HCT116 (cell line): Measurements from ENCODE around the gene ETNK2. TPM values are rescaled to one million over a fixed set of nuclear protein-coding genes. Genes with fewer than 3 reads are reported as not detected.

Source experiments
- ATAC-seq: fragments of 200-7000 bp; cut with Tn5 transposase; 2 replicates; pipeline ENCODE4 v1.9.1; 2020; ENCODE audit warnings: mild to moderate bottlenecking, moderate library complexity
- BruUV-seq: library from RNA; stranded (reverse); fragments of 400-500 nt; replicated peaks from 2 replicates; lab custom pipeline; 2021; lab: Mats Ljungman, UMichigan
- CTCF ChIA-PET: fragments of 300-600 bp; sonication (Branson Sonifier 250); formaldehyde crosslinking; loops from one replicate; lab custom pipeline; 2021; ENCODE audit warnings: antibody characterized with exemption; lab: Charles Lee
- POLR2A ChIA-PET: fragments of 300-600, 350-600 bp; sonication (Branson Sonifier 250); formaldehyde crosslinking; loops from one replicate; lab custom pipeline; 2021; ENCODE audit warnings: antibody characterized with exemption; lab: Charles Lee
- RAD21 ChIA-PET, 2 experiments: fragments of 300-600 bp; sonication (Branson Sonifier 250); formaldehyde crosslinking; loops; one replicate each; lab custom pipeline; 2023; ENCODE audit warnings: low total read pairs in 2 of 2; ENCODE audit not compliant: uncharacterized antibody in 2 of 2, unreplicated experiment in 2 of 2, low non-redundant PET in 1 of 2; lab: Charles Lee
- DNase-seq: peaks from one replicate; pipeline ENCODE4 v3.0.0-alpha.2; 2010; ENCODE audit warnings: low read depth, low spot score
- H2AFZ ChIP-seq: fragments of 200-600 bp; shearing (Covaris generic), sonication (generic); 2 replicates; pipeline ENCODE4 v1.6.1; 2017; ENCODE audit warnings: low read depth, mixed run types, mixed read lengths, antibody characterized with exemption, low read length; ENCODE audit not compliant: poor library complexity, severe bottlenecking
- H3K27ac ChIP-seq: 2 replicates; pipeline ENCODE4 v1.5.1; 2012; ENCODE audit warnings: low read depth, low read length
- H3K27me3 ChIP-seq: fragments of 200-600 bp; sonication (generic); 2 replicates; pipeline ENCODE4 v1.6.1; 2016; ENCODE audit warnings: mixed run types, low read length, mixed read lengths; ENCODE audit not compliant: insufficient read depth
- H3K36me3 ChIP-seq, 2 experiments: fragments of 200-500 bp in 1 of 2; fragments of 200-600 bp in 1 of 2; sonication (Bioruptor generic) in 1 of 2; sonication (generic) in 1 of 2; 2 replicates each; pipeline versions ENCODE4 v1.5.1 to v1.6.1; 2014 to 2016; ENCODE audit warnings: low read length in 2 of 2, inconsistent platforms in 1 of 2, mixed read lengths in 1 of 2, mixed run types in 1 of 2; ENCODE audit not compliant: insufficient read depth in 2 of 2, control insufficient read depth in 1 of 2
- H3K4me1 ChIP-seq, 2 experiments: fragments of 200-600 bp in 1 of 2; sonication (generic) in 1 of 2; 2 replicates each; pipeline versions ENCODE4 v1.5.1 to v1.6.1; 2012 to 2017; ENCODE audit warnings: low read length in 2 of 2, inconsistent platforms in 1 of 2, mild to moderate bottlenecking in 1 of 2, mixed read lengths in 1 of 2, mixed run types in 1 of 2, moderate library complexity in 1 of 2; ENCODE audit not compliant: insufficient read depth in 2 of 2, control insufficient read depth in 1 of 2
- H3K4me2 ChIP-seq: fragments of 200-600 bp; sonication (generic); 2 replicates; pipeline ENCODE4 v1.6.1; 2017; ENCODE audit warnings: mixed run types, low read length, mixed read lengths
- H3K4me3 ChIP-seq, 2 experiments: fragments of 200-600 bp in 1 of 2; sonication (generic) in 1 of 2; replicated peaks in 1 of 2; 2 replicates each; pipeline ENCODE4 v1.5.1; 2011 to 2016; ENCODE audit warnings: low read length in 2 of 2, control low read depth in 1 of 2, low read depth in 1 of 2, mild to moderate bottlenecking in 1 of 2, mixed read lengths in 1 of 2, mixed run types in 1 of 2
- H3K79me2 ChIP-seq: fragments of 200-600 bp; sonication (generic); 2 replicates; pipeline ENCODE4 v1.6.1; 2017; ENCODE audit warnings: mild to moderate bottlenecking, mixed run types, low read length, moderate library complexity, mixed read lengths; ENCODE audit not compliant: insufficient read depth
- H3K9ac ChIP-seq: fragments of 200-600 bp; sonication (generic); 2 replicates; pipeline ENCODE4 v1.6.1; 2016; ENCODE audit warnings: low read length, mixed read lengths
- H3K9me2 ChIP-seq: fragments of 200-600 bp; sonication (generic), shearing (Covaris generic); 2 replicates; pipeline ENCODE4 v1.6.1; 2017; ENCODE audit warnings: mixed run types, mild to moderate bottlenecking, moderate library complexity; ENCODE audit not compliant: insufficient read depth
- H3K9me3 ChIP-seq, 2 experiments: fragments of 200-500 bp in 1 of 2; fragments of 200-600 bp in 1 of 2; sonication (Bioruptor generic) in 1 of 2; sonication (generic) in 1 of 2; 2 replicates each; pipeline ENCODE4 v1.6.1; 2014 to 2017; ENCODE audit warnings: low read length in 2 of 2, mixed read lengths in 2 of 2, inconsistent platforms in 1 of 2, low read depth in 1 of 2, mild to moderate bottlenecking in 1 of 2, mixed run types in 1 of 2, moderate library complexity in 1 of 2; ENCODE audit not compliant: control insufficient read depth in 1 of 2, insufficient read depth in 1 of 2
- H4K20me1 ChIP-seq: fragments of 200-600 bp; sonication (generic), shearing (Covaris generic); 2 replicates; pipeline ENCODE4 v1.6.1; 2017; ENCODE audit warnings: mixed run types, mild to moderate bottlenecking, moderate library complexity; ENCODE audit not compliant: insufficient read depth
- CEBPB ChIP-seq: IDR thresholded peaks from 2 replicates; pipeline ENCODE4 v1.6.1; 2012; ENCODE audit warnings: low read depth
- ELF1 ChIP-seq: IDR thresholded peaks from 2 replicates; pipeline ENCODE4 v1.6.1; 2012; ENCODE audit warnings: low read depth, borderline replicate concordance
- EZH2 ChIP-seq: fragments of 200-600 bp; sonication (generic); IDR thresholded peaks from 2 replicates; pipeline ENCODE4 v1.6.1; 2017; ENCODE audit warnings: antibody characterized with exemption, mixed run types
- EZH2phosphoT487 ChIP-seq: fragments of 200-600 bp; IDR thresholded peaks from 2 replicates; pipeline ENCODE4 v1.6.1; 2018; ENCODE audit warnings: antibody characterized with exemption, borderline replicate concordance
- FOSL1 ChIP-seq: IDR thresholded peaks from 2 replicates; pipeline ENCODE4 v1.6.1; 2012; ENCODE audit warnings: low read depth
- POLR2A ChIP-seq: IDR thresholded peaks from 2 replicates; pipeline ENCODE4 v1.7.0; 2011; ENCODE audit warnings: borderline replicate concordance; ENCODE audit not compliant: insufficient read depth, insufficient read length; ENCODE audit errors: extremely low read depth
- POLR2AphosphoS5 ChIP-seq: IDR thresholded peaks from 2 replicates; pipeline ENCODE4 v1.6.1; 2011; ENCODE audit warnings: mild to moderate bottlenecking, low read depth, low read length, moderate library complexity
- RAD21 ChIP-seq: IDR thresholded peaks from 2 replicates; pipeline ENCODE4 v1.6.1; 2012; ENCODE audit warnings: low read depth, mild to moderate bottlenecking
- SIN3A ChIP-seq: IDR thresholded peaks from 2 replicates; pipeline ENCODE4 v1.6.1; 2012; ENCODE audit warnings: low read depth
- SRF ChIP-seq: IDR thresholded peaks from 2 replicates; pipeline ENCODE4 v1.6.1; 2012; ENCODE audit warnings: low read depth
- YY1 ChIP-seq: IDR thresholded peaks from 2 replicates; pipeline ENCODE4 v1.6.1; 2011; ENCODE audit warnings: low read length, low read depth, moderate library complexity, mild to moderate bottlenecking; ENCODE audit not compliant: insufficient replicate concordance; ENCODE audit errors: extremely low read depth
- ZFX ChIP-seq: fragments of 450-650 bp; IDR thresholded peaks from 2 replicates; pipeline ENCODE4 v1.6.1; 2017
- ZNF274 ChIP-seq: fragments of 200-500 bp; sonication (Bioruptor generic); IDR thresholded peaks from 2 replicates; pipeline ENCODE4 v1.6.1; 2014; ENCODE audit warnings: mild to moderate bottlenecking, low read depth, low read length, inconsistent platforms
- intact Hi-C: fragments of 100-400 bp; cut with micrococcal nuclease; formaldehyde crosslinking; loops from 2 replicates; pipeline ENCODE4 v1.10.0; 2022
- total RNA-seq: library from RNA; stranded (reverse); gene quantifications from one replicate; pipeline ENCODE4 v1.2.1, GENCODE V29; 2021; ENCODE audit not compliant: unreplicated experiment
- TF ChIP-seq, protein P1 (sequence below), 3 experiments: fragments of 200-600 bp in 1 of 3; sonication (generic) in 1 of 3; IDR thresholded peaks in 2 of 3; conservative IDR thresholded peaks in 1 of 3; 2 replicates each; pipeline ENCODE4 v1.5.1; 2012 to 2017; ENCODE audit warnings: low read depth in 2 of 3, low read length in 2 of 3, antibody characterized with exemption in 1 of 3, borderline replicate concordance in 1 of 3, control low read depth in 1 of 3, mild to moderate bottlenecking in 1 of 3, mixed read lengths in 1 of 3, mixed run types in 1 of 3, moderate library complexity in 1 of 3; ENCODE audit not compliant: insufficient read depth in 1 of 3
- TF ChIP-seq, protein P2 (sequence below): IDR thresholded peaks from 2 replicates; pipeline ENCODE4 v1.6.1; 2011; ENCODE audit warnings: mild to moderate bottlenecking, low read length, moderate library complexity; ENCODE audit not compliant: insufficient replicate concordance; ENCODE audit errors: extremely low read depth

ETNK2 gene
- total RNA-seq, 1 experiment from 2014 or later: 16.1 TPM

DNA sequence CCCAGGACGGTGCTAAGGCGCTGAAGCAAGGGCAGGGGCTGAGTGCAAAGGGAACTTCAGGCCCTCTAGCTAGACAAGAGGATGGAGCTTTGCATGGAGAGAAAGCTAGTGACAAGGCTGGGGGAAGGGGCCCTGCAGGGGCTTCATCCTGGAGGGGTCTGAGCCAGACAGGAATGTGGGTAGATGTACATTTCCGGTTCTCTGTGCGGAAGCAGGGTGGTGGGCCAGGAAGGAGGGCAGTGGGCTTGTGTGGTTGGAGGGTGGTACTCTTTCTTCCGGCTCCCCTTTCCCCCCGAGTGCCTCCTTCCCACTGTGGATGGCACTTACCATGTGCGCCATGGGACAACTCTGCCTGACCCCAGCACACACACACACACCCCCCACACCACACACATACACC, 42.9 kb upstream of the ETNK2 start:
- peaks cover 13 to 43% of the 10 kb centered on the region in 2 experiments for H3K4me1 ChIP-seq
- no peak for TF ChIP-seq ZFX
- TF ChIP-seq YY1: no peak
- TF ChIP-seq FOSL1: no peak
- TF ChIP-seq ZNF274: no peak
- TF ChIP-seq ELF1: no peak
- no peak for TF ChIP-seq CEBPB
- RAD21 ChIA-PET: no interaction called here
- POLR2A ChIA-PET: no interaction called here
- no peak overlapping the region for H2AFZ ChIP-seq
- no peak overlapping the region for H3K4me2 ChIP-seq
- DNase-seq (no peak), ATAC-seq (no peak)
- no peaks in the 10 kb centered on the region for H3K79me2 ChIP-seq
- no peak overlapping the region for H3K9ac ChIP-seq
- H3K27me3 ChIP-seq: no peaks in the 10 kb centered on the region
- H3K36me3 ChIP-seq: no peaks in the 10 kb centered on the region
- intact Hi-C loops: no loop called here
- CTCF ChIA-PET: interaction anchor here (1.1 to 1.2 kb wide), 2 partner anchors 12 to 32 kb away, joined by 4 read pairs; no protein-coding TSS in a partner anchor
- no peaks in the 10 kb centered on the region for H3K9me2 ChIP-seq
- H3K4me3 ChIP-seq: no peak overlapping the region
- H3K9me3 ChIP-seq: no peaks in the 10 kb centered on the region
- BruUV-seq: no TSS peak
- no peak overlapping the region for H3K27ac ChIP-seq
- H4K20me1 ChIP-seq: no peaks in the 10 kb centered on the region

DNA sequence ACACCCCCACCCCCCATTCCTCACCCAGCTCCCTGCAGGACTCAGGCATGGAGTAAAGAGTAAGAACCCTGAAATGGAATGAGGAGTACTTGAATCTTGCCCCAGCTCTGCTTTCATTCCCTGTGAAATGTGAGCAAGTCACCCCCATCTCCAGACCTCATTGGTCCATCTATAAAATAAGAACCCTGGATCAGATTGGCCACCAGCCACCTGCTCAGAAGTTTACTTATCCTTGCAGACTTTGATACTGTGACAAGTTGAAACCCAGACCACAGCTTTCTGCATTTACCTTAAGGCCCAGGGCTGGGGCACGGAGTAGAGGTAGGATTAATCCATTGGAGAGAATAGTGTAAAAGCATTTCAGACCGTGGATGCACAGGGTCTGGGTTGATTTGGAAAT, 42.2 kb upstream of the ETNK2 start:
- DNase-seq: no peak
- no peaks in the 10 kb centered on the region for H3K36me3 ChIP-seq
- ATAC-seq: no peak
- ChIA-PET CTCF (interaction anchor here (1.1 to 1.2 kb wide), 2 partner anchors 13 to 31 kb away, joined by 4 read pairs; no protein-coding TSS in a partner anchor), POLR2A (no interaction called here), RAD21 (no interaction called here)
- no peaks in the 10 kb centered on the region for H3K9me3 ChIP-seq
- no peaks in the 10 kb centered on the region for H3K79me2 ChIP-seq
- H3K4me2 ChIP-seq: no peak overlapping the region
- H3K9ac ChIP-seq: no peak overlapping the region
- H3K4me3 ChIP-seq: no peak overlapping the region
- H3K27me3 ChIP-seq: no peaks in the 10 kb centered on the region
- H4K20me1 ChIP-seq: no peaks in the 10 kb centered on the region
- H3K4me1 ChIP-seq: peaks cover 9 to 36% of the 10 kb centered on the region in 2 experiments
- intact Hi-C loops: no loop called here
- no peak overlapping the region for H3K27ac ChIP-seq
- no peaks in the 10 kb centered on the region for H3K9me2 ChIP-seq
- no TSS peak for BruUV-seq
- no peak overlapping the region for H2AFZ ChIP-seq
- TF ChIP-seq SRF: no peak
- TF ChIP-seq YY1: no peak
- no peak for TF ChIP-seq ELF1
- TF ChIP-seq EZH2phosphoT487: no peak
- TF ChIP-seq RAD21: no peak
- TF ChIP-seq SIN3A: no peak
- no peak for TF ChIP-seq POLR2AphosphoS5
- no peak for TF ChIP-seq POLR2A
- TF ChIP-seq EZH2: no peak
- no peak for TF ChIP-seq ZNF274
- TF ChIP-seq, protein P1, sequence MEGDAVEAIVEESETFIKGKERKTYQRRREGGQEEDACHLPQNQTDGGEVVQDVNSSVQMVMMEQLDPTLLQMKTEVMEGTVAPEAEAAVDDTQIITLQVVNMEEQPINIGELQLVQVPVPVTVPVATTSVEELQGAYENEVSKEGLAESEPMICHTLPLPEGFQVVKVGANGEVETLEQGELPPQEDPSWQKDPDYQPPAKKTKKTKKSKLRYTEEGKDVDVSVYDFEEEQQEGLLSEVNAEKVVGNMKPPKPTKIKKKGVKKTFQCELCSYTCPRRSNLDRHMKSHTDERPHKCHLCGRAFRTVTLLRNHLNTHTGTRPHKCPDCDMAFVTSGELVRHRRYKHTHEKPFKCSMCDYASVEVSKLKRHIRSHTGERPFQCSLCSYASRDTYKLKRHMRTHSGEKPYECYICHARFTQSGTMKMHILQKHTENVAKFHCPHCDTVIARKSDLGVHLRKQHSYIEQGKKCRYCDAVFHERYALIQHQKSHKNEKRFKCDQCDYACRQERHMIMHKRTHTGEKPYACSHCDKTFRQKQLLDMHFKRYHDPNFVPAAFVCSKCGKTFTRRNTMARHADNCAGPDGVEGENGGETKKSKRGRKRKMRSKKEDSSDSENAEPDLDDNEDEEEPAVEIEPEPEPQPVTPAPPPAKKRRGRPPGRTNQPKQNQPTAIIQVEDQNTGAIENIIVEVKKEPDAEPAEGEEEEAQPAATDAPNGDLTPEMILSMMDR (IDR thresholded peaks at IDR 0.05 in 2 of 3, conservative IDR thresholded peaks at IDR 0.05 in 1 of 3; ENCODE audit: borderline replicate concordance in 1 of 3, insufficient read depth in 1 of 3, low read depth in 2 of 3, low read length in 2 of 3): no peak
- no peak for TF ChIP-seq ZFX
- TF ChIP-seq, protein P2, sequence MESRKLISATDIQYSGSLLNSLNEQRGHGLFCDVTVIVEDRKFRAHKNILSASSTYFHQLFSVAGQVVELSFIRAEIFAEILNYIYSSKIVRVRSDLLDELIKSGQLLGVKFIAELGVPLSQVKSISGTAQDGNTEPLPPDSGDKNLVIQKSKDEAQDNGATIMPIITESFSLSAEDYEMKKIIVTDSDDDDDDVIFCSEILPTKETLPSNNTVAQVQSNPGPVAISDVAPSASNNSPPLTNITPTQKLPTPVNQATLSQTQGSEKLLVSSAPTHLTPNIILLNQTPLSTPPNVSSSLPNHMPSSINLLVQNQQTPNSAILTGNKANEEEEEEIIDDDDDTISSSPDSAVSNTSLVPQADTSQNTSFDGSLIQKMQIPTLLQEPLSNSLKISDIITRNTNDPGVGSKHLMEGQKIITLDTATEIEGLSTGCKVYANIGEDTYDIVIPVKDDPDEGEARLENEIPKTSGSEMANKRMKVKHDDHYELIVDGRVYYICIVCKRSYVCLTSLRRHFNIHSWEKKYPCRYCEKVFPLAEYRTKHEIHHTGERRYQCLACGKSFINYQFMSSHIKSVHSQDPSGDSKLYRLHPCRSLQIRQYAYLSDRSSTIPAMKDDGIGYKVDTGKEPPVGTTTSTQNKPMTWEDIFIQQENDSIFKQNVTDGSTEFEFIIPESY: no peak
